Calu3 (cell line): Measurements from ENCODE around the gene FOXI1. TPM values are rescaled to one million over a fixed set of nuclear protein-coding genes. Genes with fewer than 3 reads are reported as not detected.

Experiments used
- BruUV-seq: library from RNA; stranded (reverse); fragments of 400-500 nt; replicated peaks from 2 replicates; lab custom pipeline; 2021; lab: Mats Ljungman, UMichigan
- CTCF ChIA-PET: fragments of 300-600 bp; sonication (Branson Sonifier 250); formaldehyde crosslinking; loops from one replicate; lab custom pipeline; 2022; ENCODE audit warnings: antibody characterized with exemption; lab: Charles Lee
- DNase-seq: peaks from one replicate; pipeline ENCODE4 v3.0.0; 2022
- H3K27ac Mint-ChIP-seq: one replicate; pipeline ENCODE4 v1.8.0; 2022; ENCODE audit warnings: mixed read lengths; ENCODE audit not compliant: unreplicated experiment
- H3K27me3 Mint-ChIP-seq: one replicate; pipeline ENCODE4 v1.8.0; 2022; ENCODE audit warnings: mixed read lengths; ENCODE audit not compliant: unreplicated experiment
- H3K36me3 Mint-ChIP-seq: one replicate; pipeline ENCODE4 v1.8.0; 2022; ENCODE audit warnings: mild to moderate bottlenecking, moderate library complexity, mixed read lengths; ENCODE audit not compliant: insufficient read depth, unreplicated experiment
- H3K4me1 Mint-ChIP-seq: one replicate; pipeline ENCODE4 v1.8.0; 2022; ENCODE audit warnings: mild to moderate bottlenecking, low read depth, mixed read lengths; ENCODE audit not compliant: unreplicated experiment
- H3K4me3 Mint-ChIP-seq: one replicate; pipeline ENCODE4 v1.8.0; 2022; ENCODE audit warnings: mild to moderate bottlenecking, low read depth, moderate library complexity, mixed read lengths; ENCODE audit not compliant: unreplicated experiment
- H3K9me3 Mint-ChIP-seq: one replicate; pipeline ENCODE4 v1.8.0; 2022; ENCODE audit warnings: low read depth, mixed read lengths; ENCODE audit not compliant: unreplicated experiment
- CTCF ChIP-seq: fragments of 200-600 bp; IDR thresholded peaks from one replicate; pipeline ENCODE4 v1.8.0; 2022; ENCODE audit warnings: antibody characterized with exemption; ENCODE audit not compliant: unreplicated experiment
- intact Hi-C: fragments of 100-400 bp; cut with micrococcal nuclease; formaldehyde crosslinking; loops from one replicate; pipeline ENCODE4 v1.10.0; 2022; ENCODE audit not compliant: unreplicated experiment
- total RNA-seq: library from RNA; stranded (reverse); gene quantifications from 2 replicates; pipeline ENCODE4 v1.2.3, GENCODE V29; 2022

Gene FOXI1
- total RNA-seq, 1 experiment from 2014 or later: not detected

GRCh38 chr5:170080786-170081445 is 24.8 kb upstream of the FOXI1 start:
- CTCF ChIA-PET: no interaction called here
- H3K27me3 Mint-ChIP-seq: peaks cover 86% of the 10 kb centered on the region
- intact Hi-C loops: no loop called here

GRCh38 chr5:170081616-170082015 is 24.1 kb upstream of the FOXI1 start:
- no peak for DNase-seq
- no peak overlapping the region for H3K27ac Mint-ChIP-seq
- no peaks in the 10 kb centered on the region for H3K36me3 Mint-ChIP-seq
- intact Hi-C loops: no loop called here
- H3K4me3 Mint-ChIP-seq: no peak overlapping the region
- peaks cover 93% of the 10 kb centered on the region for H3K27me3 Mint-ChIP-seq
- no peaks in the 10 kb centered on the region for H3K4me1 Mint-ChIP-seq
- no peak for TF ChIP-seq CTCF
- no TSS peak for BruUV-seq
- no peaks in the 10 kb centered on the region for H3K9me3 Mint-ChIP-seq
- CTCF ChIA-PET: interaction anchor here (0.6 kb wide), 1 partner anchor 518 kb away, joined by 4 read pairs; no protein-coding TSS in a partner anchor

More at GRCh38 chr5:170080786-170081445, 24.8 kb upstream of the FOXI1 start:
- no TSS peak for BruUV-seq
- H3K4me3 Mint-ChIP-seq: no peak overlapping the region
- TF ChIP-seq CTCF: no peak
- DNase-seq: no peak
- no peaks in the 10 kb centered on the region for H3K9me3 Mint-ChIP-seq
- H3K27ac Mint-ChIP-seq: no peak overlapping the region
- no peaks in the 10 kb centered on the region for H3K4me1 Mint-ChIP-seq
- H3K36me3 Mint-ChIP-seq: no peaks in the 10 kb centered on the region

- Mint-ChIP-seq H3K4me1 (no peaks in the 10 kb centered on the region), H3K27me3 (peaks cover 97% of the 10 kb centered on the region), H3K9me3 (no peaks in the 10 kb centered on the region), H3K4me3 (no peak overlapping the region), H3K36me3 (no peaks in the 10 kb centered on the region), H3K27ac (no peak overlapping the region)
- no TSS peak for BruUV-seq
- TF ChIP-seq CTCF: no peak
- intact Hi-C loops: no loop called here
- no peak for DNase-seq
- CTCF ChIA-PET: interaction anchor here (0.6 kb wide), 2 partner anchors 18 to 111 kb away, joined by 3 to 5 read pairs; no protein-coding TSS in a partner anchor
These were observed 23.0 kb upstream of the FOXI1 start for GRCh38 chr5:170082701-170083100.

GRCh38 chr5:170087168-170087817 is 18.4 kb upstream of the FOXI1 start:
- no peak for DNase-seq
- Mint-ChIP-seq H3K4me3 (no peak overlapping the region), H3K27ac (no peak overlapping the region), H3K9me3 (no peaks in the 10 kb centered on the region), H3K27me3 (peaks cover 98% of the 10 kb centered on the region), H3K4me1 (no peaks in the 10 kb centered on the region), H3K36me3 (no peaks in the 10 kb centered on the region)
- BruUV-seq: no TSS peak
- intact Hi-C loops: no loop called here
- no peak for TF ChIP-seq CTCF
- CTCF ChIA-PET: interaction anchor here (0.7 kb wide), 1 partner anchor 129 kb away, joined by 3 read pairs; no protein-coding TSS in a partner anchor
